Hematopoietic multipotent progenitor cell (in vitro differentiated cells): ENCODE data around the gene IER3IP1. TPM values are rescaled to one million over a fixed set of nuclear protein-coding genes. Genes with fewer than 3 reads are reported as not detected.
"Not testable (repeated sequence)": the region's sequence is repeated elsewhere in the genome, so short reads cannot be mapped to it uniquely, and the experiment has no call there.

Experiments used
- DNase-seq, 3 donors: peaks; one replicate each; pipeline ENCODE4 v3.0.0-alpha.2; 2011 to 2015; ENCODE audit warnings: low read depth in 2 of 3, low spot score in 2 of 3
- total RNA-seq: library from RNA; depleted of rRNA; stranded (reverse); fragments of >200 nt; gene quantifications from one replicate; pipeline ENCODE4 v1.2.3, GENCODE V29; 2012

IER3IP1 gene, protein sequence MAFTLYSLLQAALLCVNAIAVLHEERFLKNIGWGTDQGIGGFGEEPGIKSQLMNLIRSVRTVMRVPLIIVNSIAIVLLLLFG
- total RNA-seq, result 3.2 TPM

DNA sequence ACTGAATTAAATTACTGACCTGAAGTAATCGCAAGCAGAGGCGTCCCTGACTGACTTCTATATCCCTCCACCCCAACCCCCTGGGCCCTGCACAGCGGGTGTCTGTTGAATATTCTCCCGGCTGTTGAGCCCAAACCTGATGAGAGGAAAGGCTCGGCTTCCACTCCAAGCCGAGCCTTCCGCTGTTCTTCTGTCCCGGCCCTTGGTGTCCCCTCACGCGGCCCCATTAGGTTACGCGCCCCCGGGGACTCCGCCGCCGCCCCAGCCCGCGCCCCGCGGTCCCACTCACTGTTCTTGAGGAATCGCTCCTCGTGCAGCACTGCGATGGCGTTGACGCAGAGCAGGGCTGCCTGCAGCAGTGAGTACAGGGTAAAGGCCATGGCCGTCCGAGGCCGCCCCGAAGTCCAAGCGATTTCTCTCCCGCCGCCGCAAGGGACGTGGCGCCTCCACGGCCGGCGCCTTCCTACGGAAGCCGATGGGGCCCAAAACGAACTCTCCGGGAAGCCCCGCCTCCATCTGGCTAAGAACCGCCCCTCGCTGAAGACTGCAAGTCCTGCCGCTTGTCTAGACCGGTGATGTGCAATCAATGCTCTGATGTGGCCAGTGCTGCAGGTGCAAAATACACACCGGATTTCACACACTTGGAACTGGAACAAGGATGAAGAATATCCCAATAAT lies at the start of gene IER3IP1:
Gene IER3IP1, minus strand, starts transcription at position 467 of the 678 bp plus-strand sequence. Its CDS starts 87 bp downstream, at position 380.
- DNase-seq, result peak; percentile 67 to 89 (median 81)

DNA sequence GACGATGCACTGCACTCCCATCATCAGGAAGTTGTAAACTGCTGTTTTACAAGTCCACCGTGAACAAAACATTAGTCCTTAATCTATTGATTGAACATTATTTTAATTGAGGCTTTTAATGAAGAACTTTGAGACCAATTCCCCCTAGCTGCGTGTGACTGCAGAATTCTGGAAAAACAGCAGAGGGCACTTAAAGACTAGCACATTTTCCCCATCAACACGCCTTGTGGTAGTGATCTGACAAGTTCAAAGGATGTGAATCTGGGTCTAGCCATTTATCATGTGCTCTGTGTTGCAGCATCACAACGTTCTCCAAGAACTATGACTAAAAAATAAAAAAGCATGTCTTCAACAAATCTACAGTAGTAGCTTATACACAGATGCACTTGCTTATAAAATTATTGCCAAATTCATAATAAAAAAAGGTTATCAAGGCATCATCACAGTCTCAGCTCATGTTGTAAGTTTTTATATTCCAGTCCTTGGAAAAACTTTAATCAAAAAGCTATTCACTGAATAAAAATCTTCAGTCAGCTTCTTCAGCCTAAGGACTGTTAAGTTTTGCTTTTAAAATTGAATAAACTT lies 39.5 kb upstream of the IER3IP1 start:
- peak in 2 of 3 donors; percentile 44 to 70 for DNase-seq

GRCh38 chr18:47209171-47209570 lies 33.0 kb upstream of the IER3IP1 start:
- DNase-seq, result no peak

GRCh38 chr18:47206945-47207637 lies 30.9 kb upstream of the IER3IP1 start:
- DNase-seq, result no peak

DNA sequence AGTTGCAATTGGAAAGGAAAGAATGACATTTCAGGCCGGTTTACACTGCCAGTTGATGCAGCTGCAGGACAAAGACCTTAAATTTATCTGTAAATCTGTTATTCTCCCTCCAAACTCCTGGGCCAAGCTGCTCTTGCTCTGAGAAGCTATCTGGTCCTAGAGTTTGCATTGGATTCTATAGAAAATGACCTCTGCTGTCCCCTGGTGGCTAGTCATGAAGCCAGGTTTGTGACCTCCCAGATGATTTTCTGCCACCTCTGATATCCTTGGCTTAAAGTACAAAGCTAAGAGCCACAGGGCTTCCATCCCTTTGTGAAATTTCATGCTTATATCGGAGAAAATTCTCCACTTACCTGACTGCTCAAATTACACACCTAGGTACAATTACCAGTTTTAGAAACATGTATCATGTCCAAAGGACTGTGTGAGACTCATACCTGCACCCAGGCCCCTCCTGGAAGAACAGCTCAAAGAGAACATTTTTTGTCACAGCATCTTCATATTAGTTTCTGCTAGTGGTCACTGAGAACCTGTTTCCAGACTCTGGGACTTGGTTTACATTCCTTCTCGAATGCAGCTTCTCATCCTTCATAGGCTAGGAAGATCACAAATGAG lies 28.9 kb upstream of the IER3IP1 start:
- peak; percentile 10 to 70 (median 22) for DNase-seq

- DNase-seq, result no peak
Observed at GRCh38 chr18:47203626-47204464, 27.7 kb upstream of the IER3IP1 start.

DNA sequence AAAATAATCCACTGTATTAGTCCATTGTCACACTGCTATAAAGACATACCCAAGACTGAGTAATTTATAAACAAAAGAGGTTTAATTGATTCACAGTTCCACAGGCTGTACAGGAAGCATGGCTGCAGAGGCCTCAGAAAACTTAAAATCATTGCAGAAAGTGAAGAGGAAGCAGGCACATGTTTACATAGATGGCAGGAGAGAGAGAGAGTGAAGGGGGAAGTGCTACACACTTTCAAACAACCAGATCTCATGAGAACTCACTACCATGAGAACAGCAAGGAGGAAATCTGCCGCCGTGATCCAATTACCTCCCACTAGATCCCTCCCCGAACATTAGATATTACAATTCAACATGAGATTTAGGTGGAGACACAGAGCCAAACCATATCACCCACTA lies 19.8 kb upstream of the IER3IP1 start:
- not testable (repeated sequence) for DNase-seq

DNA sequence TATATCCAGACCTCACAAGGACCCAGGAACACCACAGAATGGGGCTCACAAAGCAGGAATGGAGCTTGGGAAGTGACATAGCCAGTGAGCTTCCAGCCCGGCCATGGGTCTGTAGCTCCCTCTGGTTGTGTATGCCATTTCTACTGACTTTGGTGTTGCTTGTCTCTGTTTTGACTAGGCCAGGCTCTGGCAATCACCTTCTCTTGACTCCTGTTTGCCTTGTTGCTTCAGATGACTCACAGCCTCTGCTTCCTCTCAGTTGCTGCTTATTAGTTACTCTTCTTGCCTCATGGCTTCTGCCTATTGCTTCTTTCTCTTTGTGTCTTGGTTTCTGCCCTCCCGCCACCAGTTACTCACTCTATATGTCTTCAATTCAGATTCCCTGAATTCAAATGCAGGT lies 15.8 kb upstream of the IER3IP1 start:
- no peak for DNase-seq

DNA sequence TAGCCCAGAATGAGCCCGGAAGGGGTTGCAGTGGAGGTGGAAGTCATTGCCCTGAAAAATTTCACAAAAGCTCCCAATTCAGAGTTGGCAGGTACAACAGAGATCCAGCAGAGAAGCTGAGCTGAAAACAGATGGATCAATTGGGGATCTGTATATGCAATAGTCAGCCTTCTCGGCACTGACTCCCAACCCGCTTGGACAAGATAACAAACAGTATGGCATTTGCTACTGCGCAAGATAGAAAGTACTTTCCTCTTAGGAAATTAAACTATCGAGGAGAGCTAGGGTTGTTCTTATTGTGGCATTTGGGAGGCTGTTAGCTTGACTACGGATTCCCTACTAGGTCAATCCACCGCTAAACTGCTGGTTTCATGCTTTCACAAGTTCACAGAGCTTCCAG lies 11.6 kb upstream of the IER3IP1 start:
- DNase-seq, result no peak

DNA sequence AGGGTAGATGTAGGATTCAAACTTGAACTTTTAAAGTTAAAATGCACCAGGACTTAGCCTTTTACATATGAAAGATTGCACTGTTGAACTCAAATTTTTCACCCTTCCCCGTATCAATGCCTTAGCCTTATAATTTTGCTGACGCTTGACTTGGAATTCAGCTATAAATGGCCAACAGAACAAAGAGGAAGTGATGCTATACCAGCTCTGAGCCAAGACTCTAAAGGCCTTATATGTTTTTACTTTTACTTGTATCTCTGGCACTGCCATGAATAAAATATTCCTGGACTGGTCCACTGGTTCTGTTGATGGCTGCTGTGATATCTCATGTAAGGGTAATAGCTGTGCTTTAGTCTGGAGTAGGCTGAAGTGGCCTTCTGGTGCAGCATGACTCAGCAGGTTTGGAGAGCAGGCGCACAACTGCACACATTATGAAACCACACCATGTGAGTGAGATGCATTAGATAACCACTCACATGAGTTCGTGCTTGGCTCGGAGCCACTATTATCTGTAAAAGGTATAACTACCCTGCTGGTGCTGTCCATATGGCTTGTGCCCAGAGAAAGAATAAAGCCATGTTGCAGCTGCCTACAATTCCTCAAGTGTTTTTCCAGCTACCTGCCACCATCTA lies 8.4 kb upstream of the IER3IP1 start:
- peak in 2 of 3 donors; percentile 27 to 35 for DNase-seq

DNA sequence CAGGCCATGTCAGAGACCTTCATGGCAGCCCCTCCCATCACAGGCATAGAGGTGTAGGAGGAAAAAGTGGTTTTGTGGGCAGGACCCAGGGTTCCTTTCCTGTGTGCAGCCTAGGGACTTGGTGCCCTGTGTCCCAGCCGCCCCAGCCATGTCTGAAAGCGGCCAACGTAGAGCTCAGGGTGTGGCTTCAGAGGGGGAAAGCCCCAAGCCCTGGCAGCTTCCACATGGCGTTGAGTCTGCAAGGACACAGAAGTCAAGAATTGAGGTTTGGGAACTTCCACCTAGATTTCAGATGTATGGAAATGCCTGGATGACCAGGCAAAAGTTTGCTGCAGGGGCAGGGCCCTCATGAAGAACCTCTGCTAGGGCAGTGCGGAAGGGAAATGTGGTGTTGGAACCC lies 6.0 kb upstream of the IER3IP1 start:
- DNase-seq, result not testable (repeated sequence)

GRCh38 chr18:47180765-47181164 lies 4.6 kb upstream of the IER3IP1 start:
- no peak for DNase-seq

- DNase-seq, result no peak
Observed at GRCh38 chr18:47179520-47179919, 3.4 kb upstream of the IER3IP1 start.

GRCh38 chr18:47175283-47175897 lies 774 bp downstream of the IER3IP1 start:
- DNase-seq, result no peak

DNA sequence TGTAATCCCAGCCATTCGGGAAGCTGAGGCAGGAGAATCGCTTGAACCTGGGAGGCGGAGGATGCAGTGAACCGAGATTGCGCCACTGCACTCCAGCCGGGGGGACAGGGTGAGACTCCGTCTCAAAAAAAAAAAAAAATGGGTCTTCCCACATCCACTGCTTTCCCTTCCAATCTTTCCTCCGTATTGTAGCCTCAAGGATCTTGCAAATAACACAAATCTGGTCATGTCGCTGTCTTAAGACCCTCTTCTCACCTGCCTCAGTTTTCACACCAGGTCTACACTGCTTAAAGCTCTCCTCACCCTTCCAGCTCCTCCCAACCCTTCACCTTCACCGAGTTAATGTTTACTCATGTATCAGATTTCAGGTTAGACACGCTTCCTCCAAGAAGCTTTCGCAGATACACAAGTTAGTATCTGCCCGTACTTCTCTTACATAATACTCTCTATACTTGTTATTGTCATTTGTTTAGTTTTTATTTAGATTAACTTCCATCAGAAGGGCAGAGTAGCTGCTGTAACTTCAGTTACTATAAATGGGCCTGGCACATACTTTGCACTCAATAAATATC lies 1.5 kb downstream of the IER3IP1 start:
- DNase-seq, result no peak

- DNase-seq, result no peak
Observed at GRCh38 chr18:47172476-47172875, 3.7 kb downstream of the IER3IP1 start.

DNA sequence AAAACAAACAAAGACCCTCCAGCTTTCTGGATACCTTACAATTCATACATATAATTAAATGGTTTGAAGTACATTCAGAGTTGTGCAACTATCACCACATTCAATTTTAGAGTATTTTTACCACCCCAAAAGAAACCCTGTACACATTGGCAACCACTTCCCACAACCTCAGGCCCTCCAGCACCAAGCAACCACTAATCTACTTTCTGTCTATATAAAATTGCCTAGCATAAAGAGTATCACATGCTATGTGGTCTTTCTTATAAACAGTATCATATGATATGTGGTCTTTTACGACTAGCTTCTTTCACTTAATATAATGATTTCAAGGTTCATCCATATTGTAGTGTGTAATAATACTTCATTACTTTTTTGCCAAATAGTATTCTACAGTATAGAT lies 7.3 kb downstream of the IER3IP1 start:
- no peak for DNase-seq

DNA sequence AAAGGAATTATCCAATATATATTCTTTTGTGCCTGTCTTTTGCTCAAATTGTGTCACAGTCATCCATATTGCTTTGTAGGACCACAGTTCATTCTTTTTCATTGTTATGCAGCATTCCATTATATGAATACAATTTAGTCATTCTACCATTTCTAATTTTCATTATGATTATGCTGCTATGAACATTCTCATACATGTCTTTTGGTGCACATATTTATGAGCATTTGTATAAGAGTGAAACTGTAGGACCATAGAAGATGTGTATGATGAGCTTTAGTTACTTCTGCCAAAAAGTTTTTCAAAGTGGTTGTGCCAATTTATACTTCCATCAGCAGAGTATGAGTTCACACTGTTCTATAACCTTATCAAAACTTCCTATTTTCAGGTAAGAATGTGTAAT lies 7.7 kb downstream of the IER3IP1 start:
- DNase-seq, result no peak

DNA sequence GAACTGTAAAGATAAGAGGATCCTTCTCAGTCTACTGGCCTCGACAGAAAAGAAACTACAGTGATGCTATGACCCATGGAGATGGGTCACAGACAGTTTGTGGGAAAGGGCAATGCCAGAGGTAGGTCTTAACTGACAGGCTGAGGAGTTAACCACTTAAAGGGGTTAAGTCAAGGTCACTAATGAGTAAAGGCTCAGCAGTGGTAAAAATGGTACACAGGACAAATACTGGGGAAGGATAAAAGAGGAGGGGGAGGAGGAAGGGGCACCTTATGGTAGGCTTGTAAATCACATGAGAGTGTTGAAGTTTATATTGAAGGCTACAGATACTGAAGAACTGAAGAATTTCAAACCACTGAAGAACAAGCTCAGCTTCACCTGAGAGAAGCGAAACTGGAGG lies 9.9 kb downstream of the IER3IP1 start:
- no peak for DNase-seq
